Gastrocnemius medialis (tissue), 4 donors: ENCODE measurements around the gene LRMDA.

Experiments
- CTCF ChIP-seq, 5 experiments: fragments of 450-650 bp in 3 of 5; fragments of 200-600 bp in 2 of 5; sonication (generic) in 2 of 5; IDR thresholded peaks in 4 of 5; conservative IDR thresholded peaks in 1 of 5; 1 replicate in 4 of 5; 2 replicates in 1 of 5; pipeline ENCODE4 v1.5.1; 2016 to 2019; ENCODE audit warnings: antibody characterized with exemption in 5 of 5, mild to moderate bottlenecking in 3 of 5, moderate library complexity in 3 of 5
- POLR2A ChIP-seq, 2 donors: fragments of 450-650 bp; IDR thresholded peaks; one replicate each; pipeline ENCODE4 v1.6.1; 2017; ENCODE audit warnings: antibody characterized with exemption in 2 of 2, mild to moderate bottlenecking in 2 of 2, moderate library complexity in 2 of 2

- TF ChIP-seq CTCF (IDR thresholded peaks at IDR 0.05 in 4 of 5, conservative IDR thresholded peaks at IDR 0.05 in 1 of 5) (no peak), POLR2A (IDR thresholded peaks at IDR 0.05) (no peak)
Measured at GRCh38 chr10:75726522-75727483, 295.4 kb downstream of the LRMDA start.
